ENCODE results near the gene SNX24. TPM values are rescaled to one million over a fixed set of nuclear protein-coding genes. Genes with fewer than 3 reads are reported as not detected.

Gene SNX24
- total RNA-seq, 1 experiment from 2014 or later: 10.8 TPM

DNA sequence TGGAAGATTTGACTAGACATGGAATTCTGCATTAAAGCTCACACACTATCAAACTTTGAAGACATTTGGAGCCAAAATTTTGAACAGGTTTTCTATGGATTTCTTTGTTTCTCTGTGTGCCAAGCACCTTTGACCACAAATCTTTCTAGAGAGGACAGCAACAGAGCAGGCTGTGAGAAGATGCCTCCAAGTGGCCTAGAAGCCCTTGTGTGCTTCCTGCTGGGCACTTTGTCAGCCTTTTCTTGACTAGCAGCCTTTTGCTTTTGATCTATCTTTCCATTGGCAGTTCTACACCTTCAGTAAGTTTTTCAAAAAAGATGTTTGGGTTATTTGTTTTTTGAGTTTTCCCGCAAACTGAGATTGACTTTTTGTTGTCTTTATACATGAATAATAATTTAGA lies 84.6 kb downstream of the SNX24 start:
- RAD21 ChIA-PET (ENCODE audit: low non-redundant PET in 1 of 2, low total read pairs in 2 of 2, uncharacterized antibody in 2 of 2, unreplicated experiment in 2 of 2): no interaction called here
- DNase-seq (ENCODE audit: low read depth, low spot score) (no peak), ATAC-seq (no peak)
- no peaks in the 10 kb centered on the region for H3K36me3 ChIP-seq (ENCODE audit: control insufficient read depth in 1 of 2, insufficient read depth in 2 of 2, low read length in 2 of 2)
- H2AFZ ChIP-seq (ENCODE audit: low read depth, low read length, poor library complexity, severe bottlenecking): no peak overlapping the region
- no peaks in the 10 kb centered on the region for H3K27me3 ChIP-seq (ENCODE audit: insufficient read depth, low read length)
- H3K9ac ChIP-seq (ENCODE audit: low read length): no peak overlapping the region
- H3K79me2 ChIP-seq (ENCODE audit: insufficient read depth, low read length): no peaks in the 10 kb centered on the region
- no peaks in the 10 kb centered on the region for H4K20me1 ChIP-seq (ENCODE audit: insufficient read depth)
- intact Hi-C loops (cut with micrococcal nuclease): no loop called here
- POLR2A ChIA-PET: no interaction called here
- BruUV-seq (replicated peaks): no TSS peak
- H3K4me1 ChIP-seq (ENCODE audit: control insufficient read depth in 1 of 2, insufficient read depth in 2 of 2, low read length in 2 of 2): no peaks in the 10 kb centered on the region
- no peak overlapping the region for H3K4me3 ChIP-seq (replicated peaks in 1 of 2; ENCODE audit: low read depth in 1 of 2, low read length in 2 of 2)
- CTCF ChIA-PET: no interaction called here
- TF ChIP-seq FOSL1 (IDR thresholded peaks at IDR 0.05; ENCODE audit: low read depth): no peak
- TF ChIP-seq EZH2 (IDR thresholded peaks at IDR 0.05): no peak
- no peak for TF ChIP-seq ZNF274 (IDR thresholded peaks at IDR 0.05; ENCODE audit: low read depth, low read length)
- TF ChIP-seq ZFX (IDR thresholded peaks at IDR 0.05): no peak
- no peak for TF ChIP-seq REST (IDR thresholded peaks at IDR 0.05; ENCODE audit: low read depth)
- TF ChIP-seq SIN3A (IDR thresholded peaks at IDR 0.05; ENCODE audit: low read depth): no peak
- no peak for TF ChIP-seq POLR2A (IDR thresholded peaks at IDR 0.05; ENCODE audit: borderline replicate concordance, extremely low read depth, insufficient read depth, insufficient read length)
- no peak for TF ChIP-seq YY1 (IDR thresholded peaks at IDR 0.05; ENCODE audit: extremely low read depth, insufficient replicate concordance, low read depth, low read length)
- TF ChIP-seq SRF (IDR thresholded peaks at IDR 0.05; ENCODE audit: low read depth): no peak
- no peak for TF ChIP-seq JUND (IDR thresholded peaks at IDR 0.05)
- no peak for TF ChIP-seq TCF7L2 (IDR thresholded peaks at IDR 0.05; ENCODE audit: borderline replicate concordance, extremely low read depth, insufficient read depth, insufficient read length)
- TF ChIP-seq CEBPB (IDR thresholded peaks at IDR 0.05; ENCODE audit: low read depth): no peak
- no peak for TF ChIP-seq ATF3 (IDR thresholded peaks at IDR 0.05)
- H3K9me3 ChIP-seq (ENCODE audit: control insufficient read depth in 1 of 2, insufficient read depth in 1 of 2, low read depth in 1 of 2, low read length in 2 of 2): no peaks in the 10 kb centered on the region
- H3K9me2 ChIP-seq (ENCODE audit: insufficient read depth): no peaks in the 10 kb centered on the region
- no peak overlapping the region for H3K4me2 ChIP-seq (ENCODE audit: low read length)
- no peak overlapping the region for H3K27ac ChIP-seq (ENCODE audit: low read depth, low read length)
